SJCRH30 (cell line): Measurements from ENCODE around the gene CCN2. TPM values are rescaled to one million over a fixed set of nuclear protein-coding genes. Genes with fewer than 3 reads are reported as not detected.

ENCODE experiments used
- total RNA-seq: library from RNA; depleted of rRNA; stranded (reverse); fragments of >200 nt; shearing (Covaris generic); gene quantifications from 2 replicates; pipeline ENCODE4 v1.2.3, GENCODE V29; 2014; rRNA removed

Gene CCN2
- total RNA-seq, 1 experiment from 2014 or later = 2.3 TPM

Other genes with a start within 250 kb of the CCN2 start
- gene OR2A4, start 250.0 kb downstream of the CCN2 start, total RNA-seq = not detected in 2 replicates
- gene CTAGE9, start 240.4 kb downstream of the CCN2 start, total RNA-seq = not detected in 2 replicates
- 30.4 and 34.0 TPM in 2 replicates for gene ENPP1, start 143.4 kb downstream of the CCN2 start, total RNA-seq